Colon (tissue), 2 donors: ENCODE results near the gene DBI.
"Not testable (repeated sequence)": the region's sequence is repeated elsewhere in the genome, so short reads cannot be mapped to it uniquely, and the experiment has no call there.

Experiments used
- FAIRE-seq: peaks from 2 replicates; lab custom pipeline; 2012; peaks lifted over from hg19 to GRCh38; lab: Jason Lieb, UNC
- donor health status: control.
- donor health status: control.

DBI gene

GRCh38 chr2:119365436-119365835 is 1.3 kb upstream of the DBI start:
- no peak for FAIRE-seq

- FAIRE-seq, result no peak
Observed at GRCh38 chr2:119366161-119366648, 572 bp upstream of the DBI start.

GRCh38 chr2:119367472-119368099 is 809 bp downstream of the DBI start:
- FAIRE-seq, result no peak

GRCh38 chr2:119369845-119370244 is 3.1 kb downstream of the DBI start:
- no peak for FAIRE-seq

GRCh38 chr2:119371111-119371510 is 4.3 kb downstream of the DBI start:
- no peak for FAIRE-seq

GRCh38 chr2:119372778-119373568 is 6.2 kb downstream of the DBI start:
- FAIRE-seq, result no peak

- FAIRE-seq, result not testable (repeated sequence)
Observed at GRCh38 chr2:119373907-119374745, 7.3 kb downstream of the DBI start.

- FAIRE-seq, result not testable (repeated sequence)
Observed at GRCh38 chr2:119376406-119376805, 9.6 kb downstream of the DBI start.

GRCh38 chr2:119376810-119377209 is 10.0 kb downstream of the DBI start:
- FAIRE-seq, result no peak

GRCh38 chr2:119377294-119377992 is 10.7 kb downstream of the DBI start:
- FAIRE-seq, result no peak

GRCh38 chr2:119377993-119378345 is 11.2 kb downstream of the DBI start:
- no peak for FAIRE-seq

- no peak for FAIRE-seq
Observed at GRCh38 chr2:119378566-119378965, 11.8 kb downstream of the DBI start.

GRCh38 chr2:119383410-119384140 is 16.8 kb downstream of the DBI start:
- FAIRE-seq, result no peak

GRCh38 chr2:119384971-119385370 is 18.2 kb downstream of the DBI start:
- FAIRE-seq, result no peak

- no peak for FAIRE-seq
Observed at GRCh38 chr2:119385466-119385865, 18.7 kb downstream of the DBI start.

- FAIRE-seq, result no peak
Observed at GRCh38 chr2:119387381-119388129, 20.8 kb downstream of the DBI start.

- no peak for FAIRE-seq
Observed at GRCh38 chr2:119389615-119390306, 23.0 kb downstream of the DBI start.

- no peak for FAIRE-seq
Observed at GRCh38 chr2:119393971-119394748, 27.4 kb downstream of the DBI start.

GRCh38 chr2:119397196-119397595 is 30.4 kb downstream of the DBI start:
- FAIRE-seq, result no peak
